ENCODE measurements around the gene CEP131. TPM values are rescaled to one million over a fixed set of nuclear protein-coding genes. Genes with fewer than 3 reads are reported as not detected.

CEP131 gene
- total and polyA plus RNA-seq, 2 of the 4 experiments (the other 2 are of a cell fraction): 4.8 to 9.6 TPM

GRCh38 chr17:81246343-81246670 is 23.5 kb upstream of the CEP131 start:
- Histone ChIP-seq H4K20me1 (ENCODE audit: insufficient read depth, low read length) (peaks cover 25% of the 10 kb centered on the region), H3K23ac (ENCODE audit: low read depth, low read length) (no peak overlapping the region), H3K4me1 (ENCODE audit: control insufficient read depth, insufficient read depth, low read length) (peaks cover 7% of the 10 kb centered on the region), H2AFZ (replicated peaks; ENCODE audit: low read length, poor library complexity) (no peak overlapping the region), H2BK120ac (ENCODE audit: low read depth, low read length) (no peak overlapping the region), H3K18ac (ENCODE audit: low read depth, low read length) (no peak overlapping the region), H4K8ac (ENCODE audit: low read depth in 2 of 2, low read length in 2 of 2) (no peak overlapping the region), H2BK20ac (ENCODE audit: low read depth, low read length) (no peak overlapping the region), H2BK5ac (ENCODE audit: low read depth, low read length, poor library complexity, severe bottlenecking) (no peak overlapping the region), H3K79me1 (ENCODE audit: low read depth in 1 of 2, low read length in 2 of 2) (peaks cover 1 to 33% of the 10 kb centered on the region in 2 experiments; a peak in 3 of 4 replicates), H3K27me3 (ENCODE audit: control insufficient read depth, insufficient read depth, low read length) (no peaks in the 10 kb centered on the region), H3K36me3 (ENCODE audit: control insufficient read depth, insufficient read depth, low read length) (peaks cover 24% of the 10 kb centered on the region), H3K9me1 (ENCODE audit: insufficient read depth, low read length) (0 out of 2 replicates have a peak, but pooled peaks cover 3% of the 10 kb centered on the region), H3K56ac (ENCODE audit: extremely low read depth, insufficient read depth, low read length) (no peak overlapping the region), H3K27ac (ENCODE audit: insufficient read depth, low read length) (no peak overlapping the region), H3K4ac (ENCODE audit: low read depth, low read length) (no peak overlapping the region), H3K9me3 (ENCODE audit: control insufficient read depth, insufficient read depth, low read length) (no peaks in the 10 kb centered on the region), H2AK5ac (ENCODE audit: low read depth, low read length) (no peak overlapping the region), H4K91ac (ENCODE audit: insufficient read depth, low read depth, low read length) (no peak overlapping the region), H3K9ac (ENCODE audit: low read depth, low read length) (no peak overlapping the region), H3K14ac (replicated peaks; ENCODE audit: low read depth, low read length) (no peak overlapping the region), H4K5ac (ENCODE audit: low read depth, low read length) (no peak overlapping the region), H3K4me3 (ENCODE audit: insufficient read depth, low read depth, low read length) (no peak overlapping the region), H2AK9ac (replicated peaks; ENCODE audit: low read depth, low read length, poor library complexity) (peak overlapping the region; percentile 26), H3K4me2 (ENCODE audit: low read depth, low read length) (no peak overlapping the region), H2BK15ac (ENCODE audit: low read depth, low read length) (no peak overlapping the region)
- no TSS peak for BruUV-seq (replicated peaks)
- intact Hi-C loops (cut with micrococcal nuclease): no loop called here
- ChIA-PET POLR2A (ENCODE audit: unreplicated experiment) (no interaction called here), CTCF (no interaction called here)
- WGBS, 2 experiments (ENCODE audit: extremely low coverage in 2 of 2, insufficient read length in 1 of 2): 93% methylated on average over 9 of the region's 10 CpGs; no CpG with 5 or more reads in 1 of the 2 experiments
- dilution Hi-C loops (cut with HindIII; ENCODE audit: low sequenced_read_pairs, unreplicated experiment): no loop called here
- in situ Hi-C loops (cut with MboI; ENCODE audit: low sequenced_read_pairs): no loop called here
- ATAC-seq (ENCODE audit: low read depth) (no peak), DNase-seq (no peak)
- TF ChIP-seq MAFK (IDR thresholded peaks at IDR 0.05; ENCODE audit: low read depth, low read length) (no peak), POLR2A (IDR thresholded peaks at IDR 0.05; ENCODE audit: low read depth, low read length) (no peak), CEBPB (IDR thresholded peaks at IDR 0.05; ENCODE audit: low read depth, low read length) (no peak), ELK1 (IDR thresholded peaks at IDR 0.05; ENCODE audit: borderline replicate concordance, low read depth, low read length) (no peak), RCOR1 (IDR thresholded peaks at IDR 0.05; ENCODE audit: insufficient replicate concordance, low read length) (no peak), CTCF (conservative IDR thresholded peaks at IDR 0.05; ENCODE audit: low read depth, low read length) (no peak)

Data from IMR-90 (cell line).